Ovary (tissue), 10 donors: ENCODE data around the gene AIFM2. TPM values are rescaled to one million over a fixed set of nuclear protein-coding genes. Genes with fewer than 3 reads are reported as not detected.
"Not testable (repeated sequence)": the region's sequence is repeated elsewhere in the genome, so short reads cannot be mapped to it uniquely, and the experiment has no call there.

Experiments
- DNase-seq, 5 donors: peaks; one replicate each; pipeline ENCODE4 v3.0.0-alpha.2; 2019 to 2020
- H3K27ac ChIP-seq, 2 donors: fragments of 200-600 bp; one replicate each; pipeline versions ENCODE4 v1.5.1 to v1.8.0; 2019 to 2022
- H3K27me3 ChIP-seq: fragments of 200-600 bp; one replicate; pipeline ENCODE4 v1.8.0; 2022
- H3K36me3 ChIP-seq: fragments of 200-600 bp; sonication (generic); one replicate; pipeline ENCODE4 v1.5.1; 2019
- H3K4me1 ChIP-seq: one replicate; pipeline ENCODE4 v1.8.1; 2013; ENCODE audit warnings: mild to moderate bottlenecking, moderate library complexity; ENCODE audit not compliant: insufficient read depth
- H3K4me3 ChIP-seq: fragments of 200-600 bp; sonication (generic); one replicate; pipeline ENCODE4 v1.5.1; 2017
- H3K9me3 ChIP-seq, 2 donors: fragments of 200-600 bp in 1 of 2; sonication (generic) in 1 of 2; one replicate each; pipeline versions ENCODE4 v1.5.1 to v1.8.1; 2013 to 2019; ENCODE audit warnings: mild to moderate bottlenecking in 1 of 2, moderate library complexity in 1 of 2
- CTCF ChIP-seq, 3 donors: fragments of 450-650 bp in 2 of 3; fragments of 200-600 bp in 1 of 3; IDR thresholded peaks; one replicate each; pipeline versions ENCODE4 v1.5.1 to v1.8.0; 2016 to 2022; ENCODE audit warnings: antibody characterized with exemption in 3 of 3, mild to moderate bottlenecking in 1 of 3
- EP300 ChIP-seq: sonication (generic); formaldehyde crosslinking; IDR thresholded peaks from one replicate; pipeline ENCODE4 v1.6.1; 2017; ENCODE audit warnings: antibody characterized with exemption
- POLR2A ChIP-seq: fragments of 450-650 bp; IDR thresholded peaks from one replicate; pipeline ENCODE4 v1.6.1; 2017; ENCODE audit warnings: antibody characterized with exemption, mild to moderate bottlenecking, moderate library complexity
- WGBS, 3 donors: extraction: QIAGEN DNeasy Blood & Tissue Kit in 1 of 3; methylation state at CpG; one replicate each; pipeline versions ENCODE4 v1.1.5 to v1.1.7; 2013 to 2017; 5-methylcytosine and 5-hydroxymethylcytosine counted together
- intact Hi-C, 4 donors: fragments of 100-400 bp; cut with DNase I; formaldehyde crosslinking; loops; one replicate each; pipeline versions ENCODE4 v1.11.0 to v1.15.1; 2022 to 2023
- long read RNA-seq, 3 donors: library from polyadenylated mRNA in 2 of 3; unstranded in 2 of 3; transcript quantifications; one replicate each; pipeline ENCODE4 v2.0.0 and lab custom pipeline, GENCODE V29; 2021 to 2026
- polyA plus RNA-seq, 2 donors: library from polyadenylated mRNA; stranded (reverse); fragments of 200-250 nt in 1 of 2; fragments of 350-450 nt in 1 of 2; fragmentation: Illumina TruSeq in 1 of 2; extraction: RNeasy Lipid Tissue Mini Kit (QIAGEN cat#74804) in 1 of 2; gene quantifications; one replicate each; pipeline ENCODE4 v1.2.3, GENCODE V29; 2013 to 2014
- total RNA-seq, 7 donors: library from RNA; depleted of rRNA in 2 of 7; stranded (reverse); fragments of >200 nt in 2 of 7; fragmentation: NEBNext Ultra II Directional in 3 of 7; extraction: Animal tissue kit (Norgen Biotek cat#: 25700) in 3 of 7; gene quantifications; one replicate each; pipeline versions ENCODE4 v1.1.0 to v1.2.4, GENCODE V29; 2016 to 2023
- donor health status: DM: no; HTN: no; CAD: no; lungs with moderate emphysema.
- donor health status: DM: no; HTN: no; CAD: no.
- donor health status: Bipolar disorder and iron deficiency.
- donor health status: DM: yes; HTN: yes; CAD: no.
- donor health status: DM: no; HTN: no; CAD: no.
- donor health status: DM: yes; HTN: yes; CAD: no.

The AIFM2 gene
- 10 to 100 TPM in 2 of 7 donors, 1 to 10 TPM in 5; 6.2 to 13.9 (median 8.2) TPM for total RNA-seq
- polyA plus RNA-seq = 1 to 10 TPM; 5.7 to 6.9 TPM
- long read RNA-seq, donor 1, transcript AIFM2-201 (9 exons, 3,243 nt) = major isoform, 14 of 45 reads
- long read RNA-seq, donor 1, transcript AIFM2-204 (9 exons, 3,247 nt) = minor isoform, 5 of 45 reads
- long read RNA-seq, donor 1, partial matches to known transcripts = 5 of 45 reads
- long read RNA-seq, donor 1, other reads (novel, unspliced or antisense) = 21 of 45 reads
- long read RNA-seq, donor 2 = 0 reads
- long read RNA-seq, donor 3, partial matches to known transcripts = 0 of 19 reads
- long read RNA-seq, donor 3, other reads (novel, unspliced or antisense) = 14 of 19 reads

- TF ChIP-seq CTCF (IDR thresholded peaks at IDR 0.05) (peak in 2 of 3 donors; percentile 13 to 16), POLR2A (peak; percentile 46), EP300 (no peak)
- Histone ChIP-seq H3K36me3 (no peaks in the 10 kb centered on the region), H3K4me1 (peaks cover 3% of the 10 kb centered on the region), H3K27me3 (no peaks in the 10 kb centered on the region), H3K4me3 (peak within 1 kb of the TSS; percentile 74), H3K9me3 (no peaks in the 10 kb centered on the region), H3K27ac (peak within 1 kb of the TSS in 1 of 2 donors; percentile 62)
- 3 to 7% (median 4%) methylated on average over 76 to 80 of the region's 80 CpGs for whole genome bisulfite sequencing, 3 donors
- DNase-seq = peak; percentile 88 to 92 (median 90)
- intact Hi-C loops = no loop called here
Observed at GRCh38 chr10:70132098-70133029, at the start of gene AIFM2. AIFM2 (minus strand) TSS chr10:70132825; CDS start chr10:70124084, 8,741 bp downstream.

- H3K36me3 ChIP-seq, DNase-seq, H3K4me1 ChIP-seq, H3K4me3 ChIP-seq, H3K27me3 ChIP-seq, intact Hi-C loops, H3K9me3 ChIP-seq, H3K27ac ChIP-seq: not testable (repeated sequence)
- WGBS, 3 donors = 92 to 95% (median 93%) methylated on average over 8 of the region's 8 CpGs
Observed at GRCh38 chr10:70179209-70179608, 46.6 kb upstream of the AIFM2 start.

- intact Hi-C loops = no loop called here
Observed at GRCh38 chr10:70178139-70178725, 45.6 kb upstream of the AIFM2 start.

GRCh38 chr10:70176441-70176840 is 43.8 kb upstream of the AIFM2 start:
- Histone ChIP-seq H3K27ac (no peak overlapping the region), H3K27me3 (no peaks in the 10 kb centered on the region), H3K4me3 (no peak overlapping the region), H3K4me1 (no peaks in the 10 kb centered on the region), H3K36me3 (no peaks in the 10 kb centered on the region), H3K9me3 (no peaks in the 10 kb centered on the region)
- intact Hi-C loops = no loop called here
- TF ChIP-seq POLR2A (no peak), CTCF (IDR thresholded peaks at IDR 0.05) (no peak), EP300 (no peak)
- WGBS, 3 donors = 77 to 86% (median 85%) methylated on average over 6 of the region's 6 CpGs
- no peak for DNase-seq

More at GRCh38 chr10:70178139-70178725, 45.6 kb upstream of the AIFM2 start:
- Histone ChIP-seq H3K4me3 (no peak overlapping the region), H3K36me3 (no peaks in the 10 kb centered on the region), H3K9me3 (no peaks in the 10 kb centered on the region), H3K27ac (no peak overlapping the region), H3K4me1 (no peaks in the 10 kb centered on the region), H3K27me3 (no peaks in the 10 kb centered on the region)
- WGBS, 3 donors = 44 to 62% (median 50%) methylated on average over 4 of the region's 4 CpGs
- no peak for TF ChIP-seq EP300
- no peak for TF ChIP-seq CTCF (IDR thresholded peaks at IDR 0.05)
- TF ChIP-seq POLR2A = no peak
- DNase-seq = no peak
